D721Med (cell line): ENCODE data around the gene VPS25.

ENCODE experiments used
- DNase-seq: peaks from one replicate; pipeline ENCODE4 v3.0.0; 2011; ENCODE audit warnings: low spot score; ENCODE audit not compliant: insufficient read length
- FAIRE-seq: peaks from 2 replicates; lab custom pipeline; 2011; peaks lifted over from hg19 to GRCh38; lab: Jason Lieb, UNC
- TF ChIP-seq, protein P1 (sequence below): IDR thresholded peaks from 2 replicates; pipeline ENCODE4 v1.5.1; 2012; ENCODE audit warnings: mild to moderate bottlenecking, control low read depth; ENCODE audit not compliant: insufficient read depth; ENCODE audit errors: missing control alignments

Gene VPS25

DNA sequence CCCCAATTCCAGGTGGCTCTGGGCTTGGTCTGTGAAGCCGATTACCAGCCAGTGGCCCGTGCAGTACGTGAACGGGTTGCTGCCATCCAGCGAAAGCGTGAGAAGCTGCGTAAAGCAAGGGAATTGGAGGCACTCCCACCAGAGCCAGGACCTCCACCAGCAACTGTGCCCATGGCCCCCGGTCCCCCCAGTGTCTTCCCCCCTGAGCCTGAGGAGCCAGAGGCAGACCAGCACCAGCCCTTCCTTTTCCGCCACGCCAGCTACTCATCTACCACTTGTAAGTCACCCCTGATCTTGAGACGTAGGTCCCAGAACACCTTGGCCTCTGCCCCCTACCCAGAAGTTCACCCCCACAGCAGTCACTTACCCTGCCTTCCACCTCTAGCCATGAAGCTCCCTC lies 14.0 kb downstream of the VPS25 start:
- no peak for DNase-seq
- no peak for FAIRE-seq
- TF ChIP-seq, protein P1, sequence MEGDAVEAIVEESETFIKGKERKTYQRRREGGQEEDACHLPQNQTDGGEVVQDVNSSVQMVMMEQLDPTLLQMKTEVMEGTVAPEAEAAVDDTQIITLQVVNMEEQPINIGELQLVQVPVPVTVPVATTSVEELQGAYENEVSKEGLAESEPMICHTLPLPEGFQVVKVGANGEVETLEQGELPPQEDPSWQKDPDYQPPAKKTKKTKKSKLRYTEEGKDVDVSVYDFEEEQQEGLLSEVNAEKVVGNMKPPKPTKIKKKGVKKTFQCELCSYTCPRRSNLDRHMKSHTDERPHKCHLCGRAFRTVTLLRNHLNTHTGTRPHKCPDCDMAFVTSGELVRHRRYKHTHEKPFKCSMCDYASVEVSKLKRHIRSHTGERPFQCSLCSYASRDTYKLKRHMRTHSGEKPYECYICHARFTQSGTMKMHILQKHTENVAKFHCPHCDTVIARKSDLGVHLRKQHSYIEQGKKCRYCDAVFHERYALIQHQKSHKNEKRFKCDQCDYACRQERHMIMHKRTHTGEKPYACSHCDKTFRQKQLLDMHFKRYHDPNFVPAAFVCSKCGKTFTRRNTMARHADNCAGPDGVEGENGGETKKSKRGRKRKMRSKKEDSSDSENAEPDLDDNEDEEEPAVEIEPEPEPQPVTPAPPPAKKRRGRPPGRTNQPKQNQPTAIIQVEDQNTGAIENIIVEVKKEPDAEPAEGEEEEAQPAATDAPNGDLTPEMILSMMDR = no peak

DNA sequence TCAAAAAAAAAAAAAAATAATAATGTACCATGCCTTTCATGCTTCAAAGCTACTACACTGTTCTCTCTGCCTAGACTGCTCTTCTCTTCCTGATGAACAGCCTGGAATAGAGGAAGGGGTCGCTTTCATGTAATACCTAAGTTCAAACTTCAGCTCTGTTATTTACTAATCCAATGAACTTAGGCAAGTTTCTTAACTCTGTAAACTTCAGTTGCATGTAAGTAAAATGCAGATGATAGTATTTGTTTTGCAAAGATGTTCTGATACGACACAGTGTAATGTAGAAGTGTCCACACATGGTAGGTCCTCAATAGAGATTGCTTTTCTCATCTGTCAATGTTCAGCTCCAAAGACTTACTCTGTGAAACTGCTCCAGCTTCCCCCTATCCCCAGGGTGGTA lies 18.7 kb downstream of the VPS25 start:
- FAIRE-seq (no peak), DNase-seq (no peak)
- TF ChIP-seq, protein P1 = no peak

DNA sequence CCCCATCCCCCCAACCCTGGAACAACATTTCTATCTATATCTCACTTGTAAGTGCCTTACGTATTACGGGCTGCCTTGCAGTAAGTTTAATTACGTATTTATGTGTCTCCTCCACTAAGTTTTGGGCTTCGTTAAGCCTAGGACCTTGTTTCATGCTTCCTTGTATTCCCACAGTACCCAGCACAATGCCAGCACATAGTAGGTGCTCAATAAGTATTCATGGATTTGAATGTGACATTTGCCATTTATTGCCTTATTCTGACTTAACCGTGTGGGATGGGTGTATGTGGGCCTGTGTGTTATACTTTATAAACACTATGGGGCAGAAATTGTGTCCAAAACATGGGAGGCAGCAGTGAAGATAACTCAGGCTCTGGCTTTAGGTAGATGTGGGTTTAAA lies 19.3 kb downstream of the VPS25 start:
- TF ChIP-seq, protein P1 = no peak
- DNase-seq (no peak), FAIRE-seq (no peak)

DNA sequence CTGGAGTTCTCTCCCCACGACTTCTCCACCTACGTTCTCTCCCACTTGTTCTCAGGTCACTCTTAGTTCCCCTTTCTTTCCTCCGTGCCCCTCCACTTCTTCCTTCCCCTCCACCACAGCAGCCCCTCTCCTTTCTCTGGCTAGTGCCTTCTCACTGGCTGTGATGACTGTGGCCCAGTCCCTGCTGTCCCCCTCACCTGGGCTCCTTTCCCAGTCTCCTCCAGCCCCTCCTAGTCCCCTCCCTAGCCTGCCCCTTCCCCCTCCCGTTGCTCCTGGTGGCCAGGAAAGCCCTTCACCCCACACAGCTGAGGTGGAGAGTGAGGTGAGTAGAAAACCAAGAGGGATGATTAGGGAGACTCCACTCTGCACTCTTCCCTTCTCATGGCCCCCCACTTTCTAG lies 21.8 kb downstream of the VPS25 start:
- DNase-seq = no peak
- TF ChIP-seq, protein P1 = no peak
- no peak for FAIRE-seq

DNA sequence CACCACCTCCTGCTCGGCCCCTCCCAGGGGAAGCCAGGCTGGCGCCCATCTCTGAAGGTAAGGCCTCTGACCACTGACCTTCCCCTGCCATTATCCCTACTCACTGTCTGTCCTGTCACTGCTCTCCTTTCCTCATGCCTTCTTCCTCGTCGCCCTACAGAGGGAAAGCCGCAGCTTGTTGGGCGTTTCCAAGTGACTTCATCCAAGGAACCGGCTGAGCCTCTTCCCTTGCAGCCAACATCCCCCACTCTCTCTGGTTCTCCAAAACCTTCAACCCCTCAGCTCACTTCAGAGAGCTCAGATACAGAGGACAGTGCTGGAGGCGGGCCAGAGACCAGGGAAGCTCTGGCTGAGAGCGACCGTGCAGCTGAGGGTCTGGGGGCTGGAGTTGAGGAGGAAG lies 22.2 kb downstream of the VPS25 start:
- TF ChIP-seq, protein P1 = no peak
- FAIRE-seq (no peak), DNase-seq (no peak)

DNA sequence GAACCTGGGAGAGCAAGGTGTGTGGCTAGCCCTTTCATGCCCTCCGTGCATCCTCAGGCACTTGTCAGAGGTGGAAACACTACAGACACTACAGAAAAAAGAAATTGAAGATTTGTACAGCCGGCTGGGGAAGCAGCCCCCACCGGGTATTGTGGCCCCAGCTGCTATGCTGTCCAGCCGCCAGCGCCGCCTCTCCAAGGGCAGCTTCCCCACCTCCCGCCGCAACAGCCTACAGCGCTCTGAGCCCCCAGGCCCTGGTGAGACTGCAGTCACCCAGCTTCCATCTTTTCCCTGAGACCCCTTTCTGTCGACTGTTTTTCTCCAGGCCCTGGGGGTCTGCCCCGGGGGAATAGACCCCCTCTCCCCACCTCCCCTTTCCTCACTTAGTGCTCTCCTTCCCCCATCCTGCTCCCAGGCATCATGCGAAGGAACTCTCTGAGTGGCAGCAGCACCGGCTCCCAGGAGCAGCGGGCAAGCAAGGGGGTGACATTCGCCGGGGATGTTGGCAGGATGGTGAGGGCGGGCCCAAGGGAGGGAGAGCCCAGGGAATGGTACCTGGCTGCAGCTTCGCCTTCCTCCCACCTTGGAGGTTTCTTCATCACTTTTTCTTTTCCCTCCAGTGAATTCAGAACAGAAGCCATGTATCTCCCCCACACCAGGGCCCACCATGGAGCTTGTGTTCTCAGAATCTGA lies 23.0 kb downstream of the VPS25 start:
- TF ChIP-seq, protein P1 = no peak
- no peak for DNase-seq
- FAIRE-seq = no peak

DNA sequence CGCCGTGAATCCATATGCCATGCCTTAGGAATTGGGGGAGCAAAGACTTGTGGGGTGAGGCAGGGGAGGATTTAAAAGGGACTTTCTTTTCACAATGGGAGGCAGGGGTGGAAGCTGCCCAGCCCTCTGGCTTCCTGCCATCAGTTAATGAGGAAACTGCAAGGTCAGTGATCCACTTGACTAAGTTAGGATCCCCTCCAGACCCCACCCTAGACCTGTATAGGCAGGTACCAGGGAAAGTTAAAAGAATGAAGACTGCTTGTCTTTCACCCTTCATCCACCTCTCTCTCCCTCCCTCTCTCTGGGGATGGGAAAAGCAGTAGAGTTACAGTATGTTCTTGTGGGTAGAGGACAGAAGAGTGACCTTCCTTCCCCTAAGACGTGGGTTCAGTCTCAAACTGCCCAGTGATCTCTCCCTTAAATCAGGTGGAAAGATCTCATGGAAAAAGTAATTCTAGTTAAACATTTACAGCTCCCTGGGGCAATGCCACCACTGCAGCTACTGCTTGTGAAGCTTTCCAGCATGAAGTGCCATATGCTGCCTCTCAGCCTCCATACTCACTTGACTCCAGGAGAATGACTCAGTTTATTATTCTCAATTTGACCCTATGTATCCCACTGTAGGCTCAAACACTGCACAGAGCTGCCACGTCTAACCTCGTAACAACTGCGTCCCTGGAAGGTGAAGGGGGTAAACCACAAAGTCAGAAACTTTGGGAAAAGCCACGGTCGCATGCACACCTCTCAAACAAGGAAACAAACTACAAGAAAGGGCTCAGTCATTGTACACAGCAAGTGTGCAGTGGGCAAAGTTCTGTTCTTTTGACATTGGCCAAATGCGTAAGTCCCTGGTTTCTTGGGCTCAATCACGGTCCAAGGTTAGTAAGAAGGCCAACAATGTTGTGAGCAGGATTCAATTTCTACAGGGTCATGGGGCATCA lies 24.1 kb downstream of the VPS25 start:
- FAIRE-seq = no peak
- TF ChIP-seq, protein P1 = no peak
- no peak for DNase-seq
